OCI-LY1 (cell line): ENCODE data around the gene PPARD.

ENCODE experiments used
- H2AFZ ChIP-seq: fragments of 200-600 bp; sonication (generic), shearing (Covaris generic); 2 replicates; pipeline ENCODE4 v1.6.0; 2014; ENCODE audit warnings: antibody characterized with exemption, mild to moderate bottlenecking, low read length
- H3F3A ChIP-seq: fragments of 200-600 bp; sonication (generic), shearing (Covaris generic); 2 replicates; pipeline ENCODE4 v1.6.0; 2014; ENCODE audit warnings: mild to moderate bottlenecking, antibody characterized with exemption, low read length, moderate library complexity; ENCODE audit not compliant: insufficient read depth
- H3K27ac ChIP-seq: fragments of 200-600 bp; sonication (generic); 2 replicates; pipeline ENCODE4 v1.5.1; 2014; ENCODE audit warnings: low read length, mixed run types, mild to moderate bottlenecking, low read depth; ENCODE audit not compliant: poor library complexity, severe bottlenecking
- H3K27me3 ChIP-seq: fragments of 200-600 bp; sonication (generic); 2 replicates; pipeline ENCODE4 v1.6.0; 2014; ENCODE audit warnings: antibody characterized with exemption, mild to moderate bottlenecking, low read length, moderate library complexity; ENCODE audit not compliant: insufficient read depth
- H3K36me3 ChIP-seq: fragments of 200-600 bp; sonication (generic); 2 replicates; pipeline ENCODE4 v1.6.1; 2014; ENCODE audit warnings: mild to moderate bottlenecking, antibody characterized with exemption, low read length, moderate library complexity, mixed read lengths; ENCODE audit not compliant: insufficient read depth
- H3K4me1 ChIP-seq: fragments of 200-600 bp; sonication (generic); 2 replicates; pipeline ENCODE4 v1.5.1; 2014; ENCODE audit warnings: mild to moderate bottlenecking, low read length, moderate library complexity; ENCODE audit not compliant: insufficient read depth, severe bottlenecking
- H3K4me2 ChIP-seq: fragments of 200-600 bp; sonication (generic), shearing (Covaris generic); 2 replicates; pipeline ENCODE4 v1.6.1; 2014; ENCODE audit warnings: low read length
- H3K4me3 ChIP-seq: fragments of 200-600 bp; sonication (generic); 2 replicates; pipeline ENCODE4 v1.5.1; 2014; ENCODE audit warnings: low read length, low read depth, mild to moderate bottlenecking, mixed read lengths; ENCODE audit not compliant: poor library complexity, severe bottlenecking
- H3K79me2 ChIP-seq: fragments of 200-600 bp; shearing (Covaris generic); 2 replicates; pipeline ENCODE4 v1.6.1; 2016; ENCODE audit warnings: mixed run types, low read length, mixed read lengths; ENCODE audit not compliant: insufficient read depth
- H3K9ac ChIP-seq: fragments of 200-600 bp; sonication (generic), shearing (Covaris generic); 2 replicates; pipeline ENCODE4 v1.6.1; 2014; ENCODE audit warnings: mild to moderate bottlenecking, low read length, mixed read lengths
- H3K9me2 ChIP-seq: fragments of 200-600 bp; sonication (generic), shearing (Covaris generic); 2 replicates; pipeline ENCODE4 v1.6.1; 2014; ENCODE audit warnings: low read depth, mild to moderate bottlenecking, low read length, mixed read lengths
- H3K9me3 ChIP-seq: fragments of 200-600 bp; shearing (Covaris generic); 2 replicates; pipeline ENCODE4 v1.6.1; 2014; ENCODE audit warnings: low read length, mixed read lengths
- H4K20me1 ChIP-seq: fragments of 200-600 bp; sonication (generic), shearing (Covaris generic); 2 replicates; pipeline ENCODE4 v1.6.0; 2016; ENCODE audit warnings: mild to moderate bottlenecking, low read length; ENCODE audit not compliant: insufficient read depth
- EZH2 ChIP-seq: fragments of 200-600 bp; sonication (generic), shearing (Covaris generic); IDR thresholded peaks from 2 replicates; pipeline ENCODE4 v1.8.0; 2017; ENCODE audit warnings: borderline replicate concordance, mixed run types, mild to moderate bottlenecking, antibody characterized with exemption, low read length, moderate library complexity, mixed read lengths
- TF ChIP-seq, protein P1 (sequence below): fragments of 200-600 bp; sonication (generic), shearing (Covaris generic); IDR thresholded peaks from 2 replicates; pipeline ENCODE4 v1.5.1; 2017; ENCODE audit warnings: mild to moderate bottlenecking, antibody characterized with exemption, low read length, moderate library complexity, mixed read lengths

Gene PPARD

DNA sequence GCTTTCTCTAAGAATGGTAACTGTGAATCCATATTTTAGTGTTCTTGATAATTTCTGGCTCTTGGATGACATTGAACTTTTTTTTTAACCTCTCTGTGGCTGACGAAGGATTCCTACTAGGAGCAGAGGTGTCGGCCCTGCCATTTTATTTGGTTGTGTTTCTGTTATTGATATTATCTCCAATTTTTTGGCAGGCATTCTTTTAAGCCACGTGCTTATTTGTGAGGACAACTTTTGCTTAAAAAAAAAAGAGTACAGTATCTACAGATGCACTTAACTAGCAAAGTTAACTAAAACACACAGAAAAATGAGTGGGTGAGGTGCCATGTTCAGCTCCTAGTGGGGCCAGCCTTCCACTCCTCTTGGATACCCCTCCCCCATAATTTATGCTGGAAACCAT is 110.9 kb downstream of the PPARD start:
- Histone ChIP-seq H3K27me3 (no peaks in the 10 kb centered on the region; the same call in 1 of the 2 replicates), H3K4me2 (peak overlapping the region; percentile 70), H3K27ac (no peak overlapping the region), H3K79me2 (no peaks in the 10 kb centered on the region), H3K4me1 (peaks cover 25% of the 10 kb centered on the region), H3K9me3 (no peaks in the 10 kb centered on the region), H3F3A (no peaks in the 10 kb centered on the region), H3K36me3 (peaks cover 6% of the 10 kb centered on the region; the same call in 1 of the 2 replicates), H3K9me2 (no peaks in the 10 kb centered on the region), H2AFZ (no peak overlapping the region), H3K9ac (peak overlapping the region; percentile 68; the same call in 1 of the 2 replicates), H3K4me3 (peak overlapping the region; percentile 73), H4K20me1 (no peaks in the 10 kb centered on the region)
- TF ChIP-seq EZH2: no peak
- TF ChIP-seq, protein P1, sequence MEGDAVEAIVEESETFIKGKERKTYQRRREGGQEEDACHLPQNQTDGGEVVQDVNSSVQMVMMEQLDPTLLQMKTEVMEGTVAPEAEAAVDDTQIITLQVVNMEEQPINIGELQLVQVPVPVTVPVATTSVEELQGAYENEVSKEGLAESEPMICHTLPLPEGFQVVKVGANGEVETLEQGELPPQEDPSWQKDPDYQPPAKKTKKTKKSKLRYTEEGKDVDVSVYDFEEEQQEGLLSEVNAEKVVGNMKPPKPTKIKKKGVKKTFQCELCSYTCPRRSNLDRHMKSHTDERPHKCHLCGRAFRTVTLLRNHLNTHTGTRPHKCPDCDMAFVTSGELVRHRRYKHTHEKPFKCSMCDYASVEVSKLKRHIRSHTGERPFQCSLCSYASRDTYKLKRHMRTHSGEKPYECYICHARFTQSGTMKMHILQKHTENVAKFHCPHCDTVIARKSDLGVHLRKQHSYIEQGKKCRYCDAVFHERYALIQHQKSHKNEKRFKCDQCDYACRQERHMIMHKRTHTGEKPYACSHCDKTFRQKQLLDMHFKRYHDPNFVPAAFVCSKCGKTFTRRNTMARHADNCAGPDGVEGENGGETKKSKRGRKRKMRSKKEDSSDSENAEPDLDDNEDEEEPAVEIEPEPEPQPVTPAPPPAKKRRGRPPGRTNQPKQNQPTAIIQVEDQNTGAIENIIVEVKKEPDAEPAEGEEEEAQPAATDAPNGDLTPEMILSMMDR: no peak

DNA sequence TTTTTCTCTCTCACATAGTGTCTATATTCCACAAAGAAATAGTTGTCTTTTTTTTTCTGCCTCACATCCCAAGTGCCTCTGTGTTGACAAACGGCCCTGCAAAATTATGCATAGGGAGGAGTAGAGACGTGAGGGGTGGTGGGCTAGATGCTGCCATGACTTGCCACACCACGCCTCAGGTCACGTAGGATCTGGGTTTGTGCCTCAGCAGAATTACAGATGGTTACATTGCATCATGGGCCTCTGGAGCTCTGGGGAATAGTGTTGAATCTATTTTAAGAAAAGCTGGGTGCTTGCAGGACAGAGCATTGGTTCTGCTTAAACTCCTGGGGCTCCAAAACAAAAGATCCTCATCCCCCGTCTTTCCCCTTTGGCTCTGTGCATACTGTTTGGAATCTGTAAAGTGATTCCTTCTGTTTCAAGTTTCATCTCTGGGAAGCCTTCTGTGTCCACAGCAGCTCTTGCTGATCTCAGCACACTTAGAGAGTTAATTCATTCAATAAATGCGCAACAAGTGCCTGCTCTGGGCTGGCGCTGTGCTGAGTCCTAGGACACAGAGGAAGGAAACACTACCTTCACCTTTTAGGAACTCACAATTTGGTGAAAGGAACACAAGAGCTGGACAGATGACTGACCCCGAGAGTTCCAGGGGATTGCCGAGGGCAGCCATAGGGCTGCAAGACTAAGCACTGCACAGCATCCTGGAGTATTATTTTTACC is 112.2 kb downstream of the PPARD start:
- Histone ChIP-seq H4K20me1 (no peaks in the 10 kb centered on the region), H3K4me1 (peaks cover 25% of the 10 kb centered on the region), H3K9me2 (no peaks in the 10 kb centered on the region), H3K9ac (no peak overlapping the region), H3K27me3 (no peaks in the 10 kb centered on the region; the same call in 1 of the 2 replicates), H3K4me2 (no peak overlapping the region), H3K9me3 (no peaks in the 10 kb centered on the region), H3K27ac (no peak overlapping the region), H3K36me3 (peaks cover 14% of the 10 kb centered on the region; the same call in 1 of the 2 replicates), H3F3A (no peaks in the 10 kb centered on the region), H3K79me2 (no peaks in the 10 kb centered on the region), H3K4me3 (no peak overlapping the region), H2AFZ (no peak overlapping the region)
- TF ChIP-seq, protein P1: no peak
- no peak for TF ChIP-seq EZH2

- no peaks in the 10 kb centered on the region for H3K79me2 ChIP-seq
- H3K27me3 ChIP-seq: no peaks in the 10 kb centered on the region
- no peak overlapping the region for H3K9ac ChIP-seq
- H3K36me3 ChIP-seq: peaks cover 25% of the 10 kb centered on the region; the same call in 1 of the 2 replicates
- TF ChIP-seq EZH2: no peak
- TF ChIP-seq, protein P1: no peak
- H3F3A ChIP-seq: no peaks in the 10 kb centered on the region
- no peaks in the 10 kb centered on the region for H3K9me3 ChIP-seq
- H3K4me2 ChIP-seq: no peak overlapping the region
- H3K4me3 ChIP-seq: no peak overlapping the region
- H3K9me2 ChIP-seq: no peaks in the 10 kb centered on the region
- no peak overlapping the region for H2AFZ ChIP-seq
- peaks cover 14% of the 10 kb centered on the region for H3K4me1 ChIP-seq
- no peak overlapping the region for H3K27ac ChIP-seq
- H4K20me1 ChIP-seq: no peaks in the 10 kb centered on the region
These were observed 115.5 kb downstream of the PPARD start for GRCh38 chr6:35457907-35458306.
